Suppressor macrophage (primary cell): ENCODE results near the gene SMKR1.

Source experiments
- DNase-seq, 4 experiments: peaks; one replicate each; pipeline ENCODE4 v3.0.0-alpha.2; 2020 to 2022

SMKR1 gene

DNA sequence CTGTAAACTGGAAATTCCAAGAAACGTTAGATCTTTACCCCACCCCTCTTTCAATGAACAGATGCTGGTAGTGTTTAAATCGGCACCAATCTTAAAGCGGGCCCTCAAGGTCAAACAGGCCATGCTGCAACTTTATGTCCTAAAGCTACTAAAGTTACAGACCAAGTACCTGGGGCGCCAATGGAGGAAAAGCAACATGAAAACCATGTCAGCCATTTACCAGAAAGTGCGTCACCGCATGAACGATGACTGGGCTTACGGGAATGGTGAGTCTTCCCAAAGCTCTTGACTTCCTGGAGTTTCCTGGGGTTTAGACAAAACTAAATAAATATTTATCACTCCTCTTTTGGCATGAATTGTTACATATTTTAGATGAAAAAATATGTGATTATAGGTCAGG lies 19.6 kb upstream of the SMKR1 start:
- no peak for DNase-seq

DNA sequence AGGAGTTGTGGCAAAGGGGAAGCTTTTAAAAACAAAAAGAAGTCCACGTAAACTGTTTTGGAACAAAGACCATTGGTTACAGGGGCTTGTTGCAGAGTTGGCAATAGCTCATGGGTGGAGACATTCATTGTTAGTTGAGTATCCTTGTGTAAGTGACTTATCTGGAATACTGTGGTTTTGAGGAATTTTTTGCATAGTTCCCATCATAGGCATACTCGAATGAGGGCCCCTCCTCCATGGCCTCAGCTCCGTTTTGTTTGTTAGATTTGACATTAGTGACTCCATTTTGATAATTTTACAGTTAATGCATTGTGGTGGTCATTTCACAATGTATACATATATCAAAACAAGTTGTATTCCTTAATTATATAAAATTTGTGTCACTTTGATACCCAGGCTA lies 12.8 kb upstream of the SMKR1 start:
- DNase-seq: no peak

DNA sequence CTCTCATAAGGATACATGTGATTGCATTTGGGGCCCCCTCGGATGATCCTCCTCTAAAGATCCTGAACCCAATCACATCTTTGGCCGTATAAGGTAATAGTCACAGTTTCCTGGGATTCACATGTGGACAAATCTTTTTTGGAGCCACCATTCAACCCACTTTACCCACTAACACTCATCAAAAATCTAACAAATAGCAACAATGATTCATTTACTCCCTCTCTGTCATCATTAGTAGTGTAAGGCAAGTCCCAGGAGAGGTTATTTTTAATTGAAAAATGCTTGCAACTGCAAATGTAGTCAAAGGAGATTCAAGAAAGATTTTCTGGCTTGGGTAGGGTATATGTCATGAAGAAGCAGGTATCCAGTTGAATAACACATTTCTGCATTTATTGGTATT lies 9.9 kb upstream of the SMKR1 start:
- no peak for DNase-seq

DNA sequence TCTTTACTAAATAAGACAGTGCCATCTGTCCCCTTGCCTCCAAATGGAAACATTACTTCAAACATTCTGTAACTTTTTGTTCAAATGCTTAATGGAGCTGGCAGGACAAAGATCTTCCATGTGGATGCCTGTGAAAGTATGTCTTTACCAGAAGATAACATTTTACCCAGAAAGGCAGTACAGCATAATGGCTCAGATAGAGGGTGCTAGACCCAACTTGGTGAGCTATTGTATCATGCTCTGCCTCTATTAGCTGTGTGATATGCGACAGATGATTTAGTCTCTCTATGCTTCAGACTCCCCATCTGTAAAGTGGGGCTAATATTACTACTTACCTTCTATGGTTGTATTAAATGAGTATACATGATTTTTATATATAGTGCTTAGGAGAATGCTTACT lies 8.8 kb upstream of the SMKR1 start:
- no peak for DNase-seq

DNA sequence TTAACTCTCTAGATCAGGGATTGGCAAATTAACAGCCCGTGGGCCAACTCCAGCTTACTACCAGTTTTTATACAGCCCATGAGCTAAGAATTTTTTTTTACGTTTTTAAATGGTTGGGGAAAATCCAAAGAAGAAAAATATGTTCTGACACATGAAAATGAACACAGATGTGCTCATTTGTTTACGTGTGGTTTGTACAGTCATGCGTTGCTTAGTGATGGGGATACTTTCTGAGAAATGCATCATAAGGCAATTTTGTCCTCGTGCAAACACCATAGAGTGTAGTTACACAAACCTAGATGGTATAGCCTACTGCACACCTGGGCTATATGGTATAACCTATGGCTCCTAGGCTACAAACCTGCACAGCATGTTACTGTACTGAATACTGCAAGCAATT lies 8.3 kb upstream of the SMKR1 start:
- no peak for DNase-seq

DNA sequence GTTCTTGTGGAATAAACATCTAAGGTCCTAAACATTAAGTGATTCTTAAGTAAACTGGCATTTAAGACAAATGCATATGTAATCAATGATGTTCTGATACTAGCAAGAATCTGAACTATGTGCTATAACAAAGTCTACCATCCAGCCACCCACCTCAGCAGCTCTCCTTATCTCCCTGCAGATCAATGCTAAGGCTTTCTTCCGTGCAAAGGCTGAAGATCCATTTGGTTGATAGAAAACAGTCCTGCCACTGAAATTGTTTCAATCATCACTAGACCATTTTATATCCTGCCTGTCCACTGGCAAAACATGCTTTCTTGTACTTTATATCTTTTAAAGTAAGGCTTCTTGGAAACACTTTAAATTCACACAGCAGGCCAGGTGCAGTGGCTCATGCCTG lies 6.3 kb upstream of the SMKR1 start:
- DNase-seq: no peak

DNA sequence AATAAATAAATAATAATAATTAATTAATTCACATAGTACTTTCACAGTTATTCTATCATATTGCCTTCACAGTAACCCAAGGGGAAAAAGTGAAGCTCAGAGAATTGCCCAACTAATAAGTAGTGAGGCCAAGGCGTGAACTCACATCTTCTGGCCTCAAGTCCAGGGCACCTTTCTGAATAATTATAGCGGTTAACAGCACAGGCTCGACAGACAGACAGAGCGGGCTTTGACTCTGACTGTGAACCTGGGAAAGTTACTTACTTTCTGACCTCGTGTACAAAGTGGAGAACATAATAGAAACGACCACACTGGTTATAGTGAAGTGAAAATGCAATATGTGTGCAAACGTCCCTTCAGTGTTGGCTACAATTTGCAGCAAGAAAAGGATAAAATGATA lies 5.7 kb upstream of the SMKR1 start:
- no peak for DNase-seq

DNA sequence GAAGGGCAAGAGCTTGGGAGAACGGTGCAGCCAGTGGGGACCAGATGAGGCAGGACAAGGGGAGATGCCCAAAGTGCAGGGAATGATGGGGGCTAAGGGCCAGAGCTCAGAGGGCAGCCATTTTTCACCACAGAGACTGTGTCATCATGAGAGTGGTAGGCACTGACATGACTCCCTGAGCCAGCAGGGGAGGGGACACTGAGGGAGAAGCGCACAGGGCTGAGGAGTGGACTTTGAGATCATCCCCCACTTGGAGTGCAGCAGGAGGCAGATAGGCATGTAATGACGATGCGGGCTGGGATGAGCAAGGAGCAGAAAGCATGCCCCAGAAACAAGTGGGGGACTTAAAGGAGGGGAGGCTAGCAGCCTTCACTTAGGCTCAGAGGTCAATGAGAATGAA lies 5.2 kb upstream of the SMKR1 start:
- no peak for DNase-seq

DNA sequence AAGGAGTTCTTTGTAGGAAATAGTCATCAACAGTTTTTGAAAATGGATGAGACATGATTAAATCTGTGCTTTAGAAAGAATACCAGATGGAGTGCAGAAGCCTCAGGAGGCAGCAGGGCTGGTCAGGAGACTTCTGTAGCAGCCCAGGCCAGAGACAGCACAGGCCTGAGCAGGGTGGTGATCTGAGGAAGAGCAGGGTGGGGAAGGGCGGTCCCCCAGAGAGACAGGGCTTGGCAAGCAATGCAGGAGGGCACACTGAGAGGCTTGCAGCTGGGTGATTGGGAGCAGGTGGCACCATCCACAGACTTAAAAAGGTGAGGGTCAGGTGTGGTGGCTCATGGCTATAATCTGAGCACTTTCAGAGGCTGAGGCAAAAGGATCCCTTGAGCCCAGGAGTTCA lies 4.3 kb upstream of the SMKR1 start:
- DNase-seq: no peak

DNA sequence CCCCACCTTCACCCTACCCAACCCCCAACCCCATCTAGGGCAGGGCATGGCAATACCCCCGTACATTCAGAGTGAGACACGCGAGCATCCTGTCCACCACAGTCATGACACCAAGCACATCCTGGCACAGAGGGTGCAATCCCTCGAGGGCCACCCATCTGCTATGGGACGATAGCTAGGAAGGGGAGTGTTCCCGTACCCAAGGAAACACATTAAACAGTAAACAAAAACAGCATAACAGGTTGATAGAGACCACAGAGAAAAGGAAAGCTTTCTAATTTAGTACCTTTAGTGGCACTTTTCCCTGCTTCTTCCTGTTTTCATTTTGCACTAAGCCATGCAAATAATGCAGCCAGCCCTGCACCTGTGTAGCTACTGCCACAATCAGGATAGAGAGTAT lies 2.3 kb upstream of the SMKR1 start:
- DNase-seq: no peak

DNA sequence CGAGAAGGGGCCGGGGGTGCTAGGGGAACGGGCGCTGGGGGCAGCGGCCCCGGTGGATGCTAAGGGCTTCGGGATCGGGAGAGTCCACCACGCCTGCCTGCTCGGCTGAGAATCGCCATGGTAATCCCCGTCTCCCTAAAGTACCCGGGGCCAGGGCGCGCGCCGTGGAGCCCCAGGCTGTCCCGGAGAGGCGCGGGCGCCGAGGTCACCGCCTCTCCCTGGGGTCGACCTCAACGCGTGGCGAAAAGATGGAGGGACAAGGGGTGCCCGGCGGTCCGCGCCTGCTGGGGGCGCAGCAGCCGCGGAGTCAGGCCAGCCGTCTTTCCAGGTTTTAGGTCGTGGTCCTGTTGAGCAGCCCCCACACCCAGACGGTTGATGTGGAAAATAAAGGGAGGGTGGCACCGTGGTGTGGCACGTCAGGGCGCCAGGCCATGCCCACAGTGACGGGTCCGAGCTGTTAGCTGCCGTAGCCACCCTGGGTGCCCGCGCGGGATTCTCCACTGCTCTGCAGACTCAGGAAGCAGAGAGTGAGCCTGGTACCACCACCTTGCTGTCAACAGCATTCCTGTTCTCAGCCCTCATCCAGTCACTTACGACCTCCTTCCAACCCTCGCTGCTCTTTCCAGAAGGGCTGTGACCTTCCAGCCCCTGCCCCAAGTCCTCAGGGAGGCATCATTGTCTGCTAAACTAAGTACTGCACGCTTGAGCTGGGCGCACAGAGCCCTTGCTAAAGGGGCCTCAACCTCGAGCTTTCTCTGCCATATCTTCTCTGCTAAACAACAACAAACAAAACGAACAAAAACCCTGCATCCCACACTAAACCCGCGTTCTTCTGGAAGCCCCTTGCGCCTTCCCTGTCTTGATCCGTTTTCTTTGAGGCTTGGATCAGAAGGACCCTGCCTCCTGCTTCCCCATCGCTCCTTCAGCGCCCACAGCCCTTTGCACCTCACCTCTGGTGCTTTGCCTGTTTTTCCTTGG lies 666 bp downstream of the SMKR1 start:
- peak in 2 of 4 experiments; percentile 14 to 27 for DNase-seq

DNA sequence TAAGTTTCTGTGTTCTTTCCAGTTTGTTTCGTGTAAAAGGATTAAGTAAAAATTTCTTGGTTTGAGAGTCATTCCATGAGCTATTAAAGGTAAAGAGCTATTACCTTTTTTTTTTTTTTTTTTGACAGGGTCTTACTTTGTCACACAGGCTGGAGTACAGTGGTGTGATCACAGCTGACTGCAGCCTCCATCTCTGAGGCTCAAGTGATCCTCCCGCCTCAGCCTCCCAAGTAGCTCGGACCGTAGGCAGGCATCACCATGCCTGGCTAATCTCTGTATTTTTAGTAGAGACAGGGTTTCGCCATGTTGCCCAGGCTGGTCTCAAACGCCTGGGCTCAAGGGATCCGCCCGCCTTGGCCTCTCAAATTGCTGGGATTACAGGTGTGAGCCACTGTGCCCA lies 1.4 kb downstream of the SMKR1 start:
- DNase-seq: no peak

DNA sequence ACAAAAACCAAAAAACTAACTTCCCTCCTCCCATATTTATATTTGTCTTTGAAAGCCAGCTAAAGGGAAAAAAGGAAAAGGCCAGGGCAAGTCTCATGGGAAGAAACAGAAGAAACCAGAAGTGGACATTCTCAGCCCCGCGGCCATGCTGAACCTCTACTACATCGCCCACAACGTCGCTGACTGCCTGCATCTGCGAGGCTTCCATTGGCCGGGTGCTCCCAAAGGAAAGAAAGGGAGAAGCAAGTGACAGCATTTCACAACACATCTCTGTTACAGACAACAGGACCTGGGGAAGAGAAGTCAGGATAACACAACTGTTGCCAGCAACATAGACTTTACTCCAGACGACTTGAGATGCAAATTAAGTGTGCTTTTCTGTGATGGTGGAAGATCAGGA lies 9.9 kb downstream of the SMKR1 start:
- DNase-seq: no peak

DNA sequence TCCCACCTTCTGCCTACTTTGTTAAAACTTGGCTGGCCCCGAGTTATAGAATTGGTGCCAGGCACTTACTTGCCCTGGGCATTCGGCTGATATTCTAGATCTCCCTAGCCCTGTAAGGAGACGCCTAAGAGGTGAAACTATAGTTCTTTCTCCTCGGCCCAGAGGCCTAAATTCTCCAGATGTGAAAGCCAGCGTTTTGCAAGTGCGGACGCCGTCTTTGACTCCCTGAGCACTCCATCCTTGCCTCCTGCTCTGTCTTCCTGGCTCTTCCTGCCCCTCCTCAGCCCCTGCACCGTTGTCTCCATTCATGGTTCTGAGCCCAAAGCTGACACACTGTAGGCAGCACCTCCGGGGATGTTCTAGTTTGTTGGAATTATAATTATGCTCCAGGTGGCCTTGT lies 11.2 kb downstream of the SMKR1 start:
- no peak for DNase-seq

DNA sequence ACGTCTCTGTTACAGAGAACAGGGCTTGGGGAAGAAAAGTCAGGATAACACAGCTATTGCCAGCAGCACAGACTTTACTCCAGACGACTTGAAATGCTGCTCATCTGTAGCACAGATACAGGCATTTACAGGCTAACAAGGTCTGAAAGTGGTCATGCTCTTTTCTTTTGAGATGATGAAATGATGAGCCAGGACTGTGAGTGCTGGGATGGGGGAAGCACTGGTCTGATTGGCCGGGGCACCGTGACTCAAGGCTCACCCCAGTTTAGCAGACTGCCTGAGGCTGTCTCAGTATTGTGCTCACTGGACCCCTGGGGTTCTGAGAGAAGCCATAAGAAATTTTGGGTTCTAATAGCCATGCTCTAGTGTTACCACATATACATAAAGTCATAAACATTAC lies 12.4 kb downstream of the SMKR1 start:
- DNase-seq: no peak

DNA sequence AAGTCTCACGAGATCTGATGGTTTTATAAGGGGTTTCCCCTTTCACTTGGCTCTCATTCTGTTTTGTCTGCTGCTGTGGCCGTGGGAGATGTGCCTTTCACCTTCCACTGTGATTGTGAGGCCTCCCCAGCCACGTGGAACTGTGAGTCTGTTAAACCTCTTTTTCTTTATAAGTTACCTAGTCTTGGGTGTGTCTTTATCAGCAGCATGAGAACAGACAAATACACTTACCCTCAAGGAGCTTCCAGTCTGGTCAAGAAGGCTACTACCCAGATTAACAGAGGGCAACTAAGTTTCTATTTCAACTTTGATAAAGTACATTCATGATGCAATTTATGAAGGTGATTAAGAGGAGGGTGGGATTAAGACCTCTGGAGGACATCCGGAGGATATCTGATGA lies 13.1 kb downstream of the SMKR1 start:
- no peak for DNase-seq

DNA sequence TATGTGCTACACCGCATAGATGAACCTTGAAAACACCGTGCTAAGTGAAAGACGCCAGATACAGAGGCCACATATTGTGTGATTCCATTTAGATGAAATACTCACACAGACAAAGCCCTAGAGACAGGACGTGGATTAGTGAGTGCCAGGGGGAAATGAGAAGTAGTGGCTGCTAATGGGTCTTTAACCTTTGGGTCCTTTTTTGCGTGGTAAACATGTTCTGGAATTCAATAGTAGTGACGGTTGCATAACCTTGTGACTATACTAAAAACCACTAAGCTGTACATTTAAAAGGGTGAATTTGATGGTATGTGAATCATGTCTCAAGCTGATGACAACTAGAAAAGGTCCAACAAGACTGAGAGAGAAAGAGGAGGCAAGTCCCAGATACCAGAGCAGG lies 15.6 kb downstream of the SMKR1 start:
- DNase-seq: peak in 3 of 4 experiments; percentile 22 to 60 (median 38)

DNA sequence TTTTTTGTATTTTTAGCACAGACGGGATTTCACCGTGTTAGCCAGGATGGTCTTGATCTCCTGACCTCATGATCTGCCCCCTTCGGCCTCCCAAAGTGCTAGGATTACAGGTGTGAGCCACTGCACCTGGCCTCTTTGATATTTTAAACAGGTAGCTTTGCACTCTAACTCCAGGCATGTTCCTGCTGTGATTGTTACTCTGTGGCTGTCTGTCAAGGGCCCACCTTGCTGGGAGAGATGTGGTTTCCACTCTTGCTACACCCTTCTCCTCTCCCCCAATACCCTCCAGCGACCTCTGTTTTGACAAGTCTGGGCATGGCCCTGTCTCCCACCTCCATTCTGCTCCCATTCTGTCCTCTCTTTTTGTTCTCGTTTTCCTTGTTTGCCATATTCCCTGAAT lies 17.1 kb downstream of the SMKR1 start:
- DNase-seq: no peak

DNA sequence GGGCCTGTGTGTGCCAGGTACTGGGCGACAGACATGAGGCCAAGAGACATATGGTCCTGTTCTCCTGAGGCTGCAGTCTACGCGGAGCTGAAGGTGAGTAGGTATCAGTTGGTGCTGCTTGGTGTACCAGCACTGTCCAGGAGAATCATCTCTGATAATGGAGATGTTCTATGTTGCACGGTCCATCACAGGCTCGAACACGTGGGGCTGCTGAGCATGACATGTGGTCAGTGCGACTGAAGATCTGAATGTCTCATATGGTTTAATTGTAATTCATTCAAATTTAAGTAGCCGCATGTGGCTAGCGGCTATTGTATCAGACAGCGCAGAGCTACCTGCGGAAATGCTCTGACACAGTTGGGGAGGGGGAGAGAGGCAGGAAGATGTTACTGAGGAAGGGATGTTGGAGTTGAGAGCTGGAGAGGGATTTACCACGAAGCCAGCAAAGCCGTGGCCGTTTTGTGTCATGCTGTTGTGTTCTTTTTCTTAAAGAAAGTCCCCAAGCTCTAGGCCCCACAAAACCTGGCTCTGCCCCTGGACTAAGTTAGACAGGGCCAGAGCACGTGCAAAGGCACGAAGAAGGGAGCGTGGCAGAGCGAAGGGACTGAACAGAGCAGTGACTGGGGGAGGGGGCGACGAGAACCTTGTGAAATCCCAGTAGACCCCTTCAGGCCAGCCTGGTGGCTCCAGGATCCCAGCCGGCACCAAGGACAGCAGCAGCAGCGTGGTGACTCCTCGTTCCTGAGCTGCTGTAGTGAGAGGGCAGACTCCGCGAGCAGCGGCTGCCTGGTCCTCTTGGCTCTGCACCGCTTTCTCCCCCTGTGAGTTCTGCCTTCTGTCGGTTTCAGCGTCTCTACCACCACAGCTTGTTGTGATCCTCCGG lies 20.0 kb downstream of the SMKR1 start:
- DNase-seq: peak in 1 of 4 experiments; percentile 12

DNA sequence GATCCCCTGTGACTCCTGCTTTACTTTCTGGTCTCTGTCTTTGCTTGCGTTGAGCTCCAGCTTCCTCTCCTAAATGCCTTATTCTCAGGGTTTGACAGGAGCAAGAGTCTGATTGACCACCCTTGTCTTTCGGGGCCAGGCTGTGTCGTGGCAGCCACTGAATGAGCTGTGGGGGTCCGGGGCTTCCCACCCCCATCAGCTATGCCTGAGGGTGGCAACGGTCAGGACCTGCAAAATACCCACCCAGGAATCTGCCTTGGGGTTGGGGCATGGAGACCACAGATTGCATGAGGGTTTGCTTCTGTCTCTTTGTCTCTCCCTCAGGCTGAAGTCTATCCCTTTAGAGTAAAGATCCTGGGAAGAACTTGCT lies 20.6 kb downstream of the SMKR1 start:
- no peak for DNase-seq

DNA sequence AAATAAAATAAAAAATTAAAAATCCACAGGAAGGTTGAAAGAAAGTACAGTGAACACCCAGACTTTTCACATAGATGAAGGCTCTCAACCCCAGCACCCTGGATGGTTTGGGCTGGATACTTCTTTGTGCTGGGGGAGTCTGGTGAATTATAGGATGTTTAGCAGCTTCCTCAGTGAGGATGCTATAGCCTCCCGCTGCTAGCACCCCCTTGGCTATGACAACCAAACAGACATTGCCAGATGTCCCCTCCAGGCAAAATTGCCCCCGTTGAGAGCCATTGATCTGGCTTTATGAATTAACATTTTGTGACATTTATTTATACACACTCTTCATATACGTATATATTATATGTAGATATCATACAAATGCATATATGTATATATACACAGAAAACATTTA lies 21.6 kb downstream of the SMKR1 start:
- no peak for DNase-seq

DNA sequence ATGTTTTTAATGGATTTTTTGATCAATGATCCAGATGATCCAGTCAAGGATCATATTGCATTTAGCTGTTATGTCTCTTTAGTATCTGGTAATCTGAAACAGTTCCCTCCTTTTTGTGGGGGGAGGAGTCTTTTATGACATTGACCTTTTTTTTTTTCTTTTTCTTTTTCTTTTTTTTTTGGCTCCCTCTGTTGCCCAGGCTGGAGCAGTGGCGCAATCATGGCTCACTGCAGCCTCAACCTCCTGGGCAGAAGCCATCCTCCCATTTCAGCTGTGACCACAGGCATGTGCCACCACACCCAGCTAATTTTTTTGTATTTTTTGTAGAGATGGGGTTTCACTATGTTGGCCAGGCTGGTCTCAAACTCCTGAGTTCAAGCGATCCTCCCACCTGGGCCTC lies 22.1 kb downstream of the SMKR1 start:
- peak; percentile 25 to 67 (median 60) for DNase-seq

DNA sequence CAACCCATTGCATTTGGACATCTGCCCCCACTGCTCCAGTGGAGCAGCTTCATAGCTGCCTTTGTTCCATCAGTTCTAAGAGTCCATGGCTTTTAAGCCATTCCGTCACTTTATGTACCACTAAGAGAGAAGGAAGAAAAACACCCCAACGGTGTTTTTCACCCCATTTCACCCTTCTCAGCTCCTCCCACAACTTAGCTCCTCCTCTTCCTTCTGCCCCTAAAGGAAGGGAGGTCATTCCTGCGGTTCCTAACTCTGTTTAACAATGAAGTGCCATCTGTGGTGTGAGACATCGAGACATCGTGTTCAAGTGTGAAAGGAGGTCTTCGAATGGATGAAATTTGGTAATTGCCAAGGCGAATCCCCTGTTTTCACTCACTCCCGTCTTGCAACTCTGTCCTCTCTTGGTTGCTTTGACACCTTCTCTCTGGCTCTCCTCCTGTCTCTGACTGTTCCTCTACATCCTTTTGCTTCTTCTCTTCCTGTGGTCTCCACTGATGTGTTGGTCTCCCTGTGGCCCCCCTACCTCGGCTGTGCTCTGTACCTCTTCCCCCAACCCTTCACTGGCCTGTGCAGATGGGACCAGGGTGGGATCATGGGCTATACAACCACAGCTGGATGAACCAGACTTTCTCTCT lies 23.0 kb downstream of the SMKR1 start:
- no peak for DNase-seq
